ENCODE results near the gene ADAM15. TPM values are rescaled to one million over a fixed set of nuclear protein-coding genes. Genes with fewer than 3 reads are reported as not detected.

The ADAM15 gene
- total and polyA plus RNA-seq, 2 donors (not counting 3 experiments of a cell fraction or from before 2014, with no cell fraction given) = 295 to 299 TPM

GRCh38 chr1:155053531-155054105 is 2.5 kb downstream of the ADAM15 start:
- intact Hi-C loops (cut with micrococcal nuclease) = no loop called here
- H3K4me2 ChIP-seq (ENCODE audit: insufficient read depth, low read length) = peak overlapping the region; percentile 1
- peaks cover 21% of the 10 kb centered on the region for H3K79me2 ChIP-seq (ENCODE audit: control insufficient read depth, insufficient read depth, low read length)
- BruUV-seq (replicated peaks) = no TSS peak
- no peak for FAIRE-seq
- no peak overlapping the region for H3K9ac ChIP-seq (replicated peaks; ENCODE audit: extremely low read depth, insufficient read depth, low read length)
- H3K27me3 ChIP-seq (ENCODE audit: control insufficient read depth in 2 of 2, insufficient read depth in 2 of 2, low read length in 2 of 2) = no peaks in the 10 kb centered on the region
- no peak overlapping the region for H3K4me3 ChIP-seq (replicated peaks in 1 of 3; ENCODE audit: insufficient read depth in 1 of 3, low read depth in 1 of 3, low read length in 3 of 3)
- H3K36me3 ChIP-seq (ENCODE audit: control insufficient read depth in 2 of 2, extremely low read depth in 1 of 2, insufficient read depth in 2 of 2, low read length in 2 of 2) = peaks cover 9 to 35% of the 10 kb centered on the region in 2 experiments
- H2AFZ ChIP-seq (ENCODE audit: low read depth, low read length) = no peak overlapping the region
- dilution Hi-C loops (cut with MboI; ENCODE audit: extremely low pct_ligation_motif_present, low sequenced_read_pairs) = no loop called here
- H3K27ac ChIP-seq (ENCODE audit: insufficient read depth, low read depth, low read length) = peak overlapping the region; percentile 34
- H3K4me1 ChIP-seq (ENCODE audit: control insufficient read depth, extremely low read depth, insufficient read depth, low read length) = peaks cover 24% of the 10 kb centered on the region
- CTCF ChIA-PET = interaction anchor here (0.6 to 6.1 kb wide), 8 partner anchors 7 to 1883 kb away, joined by 3 to 59 read pairs (median 8); partner anchors contain the start of genes KRTCAP2 and PYGO2
- TF ChIP-seq MAX (IDR thresholded peaks at IDR 0.05; ENCODE audit: insufficient read depth, insufficient read length) (no peak), MYC (IDR thresholded peaks at IDR 0.05; ENCODE audit: low read depth, low read length) (no peak), JUN (IDR thresholded peaks at IDR 0.05; ENCODE audit: borderline replicate concordance, insufficient read depth, insufficient read length, low read depth) (no peak), POLR2AphosphoS5 (IDR thresholded peaks at IDR 0.05; ENCODE audit: insufficient read depth, low read depth, low read length) (no peak), EZH2 (IDR thresholded peaks at IDR 0.05; ENCODE audit: borderline replicate concordance, low read depth, low read length, severe bottlenecking) (no peak), POLR2A (IDR thresholded peaks at IDR 0.05; ENCODE audit: low read depth, low read length) (no peak)
- no peaks in the 10 kb centered on the region for H3K9me3 ChIP-seq (replicated peaks; ENCODE audit: control insufficient read depth, insufficient read depth, low read length)
- DNase-seq (ENCODE audit: low read depth, low spot score) = no peak
- POLR2A ChIA-PET = interaction anchor here (0.6 kb wide), 1 partner anchor 60 kb away, joined by 4 read pairs; no protein-coding TSS in a partner anchor
- H3K9me1 ChIP-seq (replicated peaks; ENCODE audit: control insufficient read depth, extremely low read depth, insufficient read depth, low read length) = no peaks in the 10 kb centered on the region
- no peaks in the 10 kb centered on the region for H4K20me1 ChIP-seq (replicated peaks; ENCODE audit: control insufficient read depth, extremely low read depth, insufficient read depth, low read length)

- H3K9me3 ChIP-seq (replicated peaks; ENCODE audit: control insufficient read depth, insufficient read depth, low read length) = no peaks in the 10 kb centered on the region
- H3K36me3 ChIP-seq (ENCODE audit: control insufficient read depth in 2 of 2, extremely low read depth in 1 of 2, insufficient read depth in 2 of 2, low read length in 2 of 2) = peaks cover 12 to 49% of the 10 kb centered on the region in 2 experiments
- peaks cover 15% of the 10 kb centered on the region for H3K4me1 ChIP-seq (ENCODE audit: control insufficient read depth, extremely low read depth, insufficient read depth, low read length)
- no peak overlapping the region for H3K9ac ChIP-seq (replicated peaks; ENCODE audit: extremely low read depth, insufficient read depth, low read length)
- no peak overlapping the region for H3K4me3 ChIP-seq (replicated peaks in 1 of 3; ENCODE audit: insufficient read depth in 1 of 3, low read depth in 1 of 3, low read length in 3 of 3)
- peaks cover 17% of the 10 kb centered on the region for H3K79me2 ChIP-seq (ENCODE audit: control insufficient read depth, insufficient read depth, low read length)
- no peaks in the 10 kb centered on the region for H3K27me3 ChIP-seq (ENCODE audit: control insufficient read depth in 2 of 2, insufficient read depth in 2 of 2, low read length in 2 of 2)
- H2AFZ ChIP-seq (ENCODE audit: low read depth, low read length) = no peak overlapping the region
- POLR2A ChIA-PET = no interaction called here
- intact Hi-C loops (cut with micrococcal nuclease) = no loop called here
- dilution Hi-C loops (cut with MboI; ENCODE audit: extremely low pct_ligation_motif_present, low sequenced_read_pairs) = no loop called here
- no peaks in the 10 kb centered on the region for H3K9me1 ChIP-seq (replicated peaks; ENCODE audit: control insufficient read depth, extremely low read depth, insufficient read depth, low read length)
- CTCF ChIA-PET = interaction anchor here (0.8 to 1.8 kb wide), 4 partner anchors 8 to 28 kb away, joined by 3 to 8 read pairs (median 4); no protein-coding TSS in a partner anchor
- no peak overlapping the region for H3K27ac ChIP-seq (ENCODE audit: insufficient read depth, low read depth, low read length)
- no peak overlapping the region for H3K4me2 ChIP-seq (ENCODE audit: insufficient read depth, low read length)
- no TSS peak for BruUV-seq (replicated peaks)
- TF ChIP-seq GATA2 (IDR thresholded peaks at IDR 0.05; ENCODE audit: insufficient read depth, insufficient read length, low read depth, low read length) (no peak), MYC (IDR thresholded peaks at IDR 0.05; ENCODE audit: low read depth, low read length) (no peak), MAX (IDR thresholded peaks at IDR 0.05; ENCODE audit: insufficient read depth, insufficient read length) (no peak), CTCF (IDR thresholded peaks at IDR 0.05; ENCODE audit: extremely low read depth in 1 of 2, insufficient read depth in 1 of 2, low read depth in 1 of 2, low read length in 2 of 2) (no peak), POLR2AphosphoS5 (IDR thresholded peaks at IDR 0.05; ENCODE audit: insufficient read depth, low read depth, low read length) (no peak), POLR2A (IDR thresholded peaks at IDR 0.05; ENCODE audit: low read depth, low read length) (no peak), FOS (IDR thresholded peaks at IDR 0.05; ENCODE audit: borderline replicate concordance, insufficient read depth, low read length) (no peak), EZH2 (IDR thresholded peaks at IDR 0.05; ENCODE audit: borderline replicate concordance, low read depth, low read length, severe bottlenecking) (no peak)
- DNase-seq (ENCODE audit: low read depth, low spot score) = no peak
- no peaks in the 10 kb centered on the region for H4K20me1 ChIP-seq (replicated peaks; ENCODE audit: control insufficient read depth, extremely low read depth, insufficient read depth, low read length)
- no peak for FAIRE-seq
Observed at GRCh38 chr1:155057104-155057503, 6.0 kb downstream of the ADAM15 start.

All from endothelial cell of umbilical vein (primary cell).